ENCODE measurements around the gene PTPRD.

The PTPRD gene

GRCh38 chr9:8780386-8780785, 1832.4 kb downstream of the PTPRD start:
- DNase-seq (ENCODE audit: low read depth, low spot score): no peak

DNA sequence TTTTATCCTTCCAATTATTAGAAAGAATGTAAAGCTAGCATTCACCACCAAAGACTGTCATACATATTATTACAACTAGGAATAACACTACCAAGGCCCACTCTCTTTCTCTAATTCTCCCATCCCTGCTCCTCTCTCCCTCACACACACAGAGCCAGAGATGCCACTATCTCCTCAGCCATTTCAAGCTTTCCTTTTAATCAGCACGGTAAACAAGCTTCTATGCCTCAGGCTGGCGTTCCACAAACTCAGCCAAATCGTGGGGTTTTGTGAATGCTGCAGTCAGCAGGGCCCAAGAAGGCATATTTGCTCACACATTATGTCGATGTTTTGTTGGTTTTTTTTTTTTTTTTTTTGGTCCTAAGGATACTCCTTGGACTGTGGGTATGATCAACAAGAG, 1833.3 kb downstream of the PTPRD start:
- no peak for DNase-seq (ENCODE audit: low read depth, low spot score)

DNA sequence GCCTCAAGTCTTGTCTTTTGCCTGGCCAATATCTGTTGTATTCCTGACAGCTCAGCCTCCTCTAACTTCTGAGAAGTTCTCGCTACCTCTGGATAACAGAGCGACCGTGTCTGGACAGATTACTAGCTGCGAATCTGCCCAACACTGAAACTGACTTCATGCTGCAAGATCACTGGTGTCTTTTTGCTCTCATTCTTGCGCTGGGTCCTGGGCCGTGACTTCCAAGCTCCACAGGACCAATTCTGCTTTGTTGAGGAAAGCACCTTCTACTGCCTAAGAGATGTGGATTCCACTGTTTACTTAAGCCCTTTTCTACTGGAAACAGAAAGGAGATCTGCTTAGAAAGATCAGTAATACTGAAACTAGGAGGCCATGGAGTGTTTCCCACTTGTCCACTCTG, 1834.4 kb downstream of the PTPRD start:
- DNase-seq (ENCODE audit: low read depth, low spot score): no peak

- no peak for DNase-seq (ENCODE audit: low read depth, low spot score)
These were observed 1840.5 kb downstream of the PTPRD start for GRCh38 chr9:8772302-8772701.

GRCh38 chr9:8769153-8769552, 1843.6 kb downstream of the PTPRD start:
- DNase-seq (ENCODE audit: low read depth, low spot score): no peak

- DNase-seq (ENCODE audit: low read depth, low spot score): no peak
These were observed 1846.7 kb downstream of the PTPRD start for GRCh38 chr9:8766096-8766495.

DNA sequence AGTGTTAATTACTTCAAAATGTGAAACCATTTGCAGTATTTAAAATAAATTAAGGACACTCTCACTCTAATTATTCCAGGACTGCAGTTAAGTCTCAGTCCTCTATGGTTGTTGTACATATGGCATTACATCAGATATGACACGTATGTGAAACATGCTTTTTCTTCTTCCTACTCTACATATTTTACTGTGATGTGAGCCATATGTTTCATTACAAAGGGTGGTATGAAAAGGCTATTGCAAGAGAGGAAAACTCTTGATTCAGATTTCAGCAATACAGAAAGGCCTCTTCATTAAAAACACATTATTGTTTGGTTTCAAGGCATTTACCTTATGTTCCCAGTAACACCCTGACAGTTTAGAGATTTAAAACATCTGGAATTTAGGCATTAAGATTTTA, 1848.8 kb downstream of the PTPRD start:
- no peak for DNase-seq (ENCODE audit: low read depth, low spot score)

DNA sequence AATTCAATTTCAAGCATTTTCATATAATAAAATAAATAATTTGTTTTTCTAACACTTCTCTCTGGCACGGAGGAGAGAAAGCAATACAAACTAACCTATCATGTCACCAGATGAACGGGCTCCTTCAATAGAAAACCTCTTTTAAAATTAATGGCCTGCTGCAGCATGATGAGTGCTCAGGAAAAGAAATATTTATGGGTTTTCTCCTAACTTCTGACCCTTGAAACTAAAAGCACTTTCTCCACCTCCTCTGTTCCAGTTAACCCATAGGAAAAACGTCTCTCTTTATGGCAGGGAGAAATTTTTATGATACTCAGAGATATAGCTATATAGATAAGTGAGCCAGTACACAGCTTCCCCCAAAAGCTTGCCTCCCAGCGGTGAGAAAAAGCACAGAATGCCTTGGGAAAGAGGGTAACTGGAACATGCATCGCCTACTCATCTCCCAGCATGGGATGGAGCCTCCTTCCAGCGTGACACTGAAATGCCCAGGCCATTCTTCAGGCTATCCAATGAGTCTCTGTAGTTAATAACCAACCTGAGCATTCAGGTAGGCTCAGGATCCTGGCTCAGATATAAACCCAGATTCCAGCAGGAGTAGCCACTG, 1850.2 kb downstream of the PTPRD start:
- no peak for DNase-seq (ENCODE audit: low read depth, low spot score)

DNA sequence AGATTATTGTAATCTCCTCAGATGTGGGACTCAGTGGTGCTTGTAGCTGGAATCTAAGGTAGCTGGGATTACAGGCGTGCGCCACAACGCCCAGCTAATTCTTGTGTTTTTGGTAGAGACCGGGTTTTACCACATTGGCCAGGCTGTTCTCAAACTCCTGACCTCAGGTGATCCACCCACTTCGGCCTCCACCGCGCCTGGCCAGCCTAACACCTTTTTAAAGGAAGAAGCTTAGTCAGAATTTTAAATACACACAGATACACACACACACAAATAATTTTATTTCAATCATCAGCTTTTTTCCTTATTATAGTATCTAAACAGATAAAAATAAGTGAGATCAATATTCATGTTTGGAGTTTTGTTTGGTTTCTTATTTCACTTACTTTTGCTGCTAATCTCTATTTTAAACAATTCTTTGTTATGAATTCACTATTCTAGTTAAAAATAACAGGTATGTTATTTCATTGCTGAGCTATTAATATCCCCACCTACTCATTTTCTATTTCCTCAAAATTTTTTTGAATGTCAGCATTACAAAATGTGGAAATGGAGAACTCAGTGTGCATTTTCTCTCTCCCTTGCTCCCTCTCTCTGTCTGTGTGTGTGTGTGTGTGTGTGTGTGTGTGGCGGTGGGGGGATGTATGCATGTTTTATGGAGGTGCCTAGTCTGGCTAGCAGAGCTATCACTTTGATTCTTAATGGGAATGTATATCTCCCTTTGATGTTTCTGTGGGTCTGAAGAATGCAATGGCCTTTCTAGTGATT, 1852.6 kb downstream of the PTPRD start:
- no peak for DNase-seq (ENCODE audit: low read depth, low spot score)

DNA sequence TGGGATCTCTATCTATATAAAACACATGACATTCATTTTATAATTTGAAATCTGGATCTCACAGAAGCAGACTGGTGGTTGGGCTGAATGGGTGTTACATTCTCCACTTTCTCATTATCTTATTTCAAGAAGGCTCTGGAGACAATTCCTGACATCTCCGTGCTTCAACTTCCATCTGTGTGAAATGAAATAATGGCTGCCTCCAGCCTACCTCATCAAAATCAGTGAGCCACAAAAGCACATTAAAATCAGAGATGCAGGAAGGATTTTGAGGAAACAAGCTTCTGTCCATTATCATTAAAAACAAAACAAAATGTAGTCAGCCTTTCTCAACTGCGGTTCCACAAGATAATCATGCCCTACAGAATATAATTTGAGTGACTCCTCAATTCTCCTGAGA, 1854.9 kb downstream of the PTPRD start:
- DNase-seq (ENCODE audit: low read depth, low spot score): no peak

- DNase-seq (ENCODE audit: low read depth, low spot score): no peak
These were observed 1858.1 kb downstream of the PTPRD start for GRCh38 chr9:8754751-8755150.

- peak; percentile 7 for DNase-seq (ENCODE audit: low read depth, low spot score)
These were observed 1861.3 kb downstream of the PTPRD start for GRCh38 chr9:8751406-8751930.

DNA sequence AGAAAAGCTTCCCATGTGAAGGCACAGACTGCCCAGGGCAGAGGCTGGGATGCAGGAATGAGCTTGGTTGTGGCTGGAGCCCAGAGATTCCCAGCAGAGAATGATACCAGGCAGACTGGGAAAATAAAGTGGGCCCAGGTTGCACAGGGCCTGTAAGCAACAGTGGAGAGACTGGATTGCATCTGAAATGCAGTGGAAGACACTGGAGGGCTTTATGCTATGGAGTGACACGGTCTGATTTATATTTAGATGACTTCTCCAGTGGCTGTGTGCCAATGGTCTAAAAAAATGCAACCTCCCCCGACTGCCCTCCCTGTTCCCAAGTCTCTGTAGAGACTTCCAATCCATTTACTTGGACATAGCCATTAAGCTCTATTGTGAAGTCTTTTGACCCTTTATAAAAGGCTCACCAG, 1862.2 kb downstream of the PTPRD start:
- peak; percentile 38 for DNase-seq (ENCODE audit: low read depth, low spot score)

DNA sequence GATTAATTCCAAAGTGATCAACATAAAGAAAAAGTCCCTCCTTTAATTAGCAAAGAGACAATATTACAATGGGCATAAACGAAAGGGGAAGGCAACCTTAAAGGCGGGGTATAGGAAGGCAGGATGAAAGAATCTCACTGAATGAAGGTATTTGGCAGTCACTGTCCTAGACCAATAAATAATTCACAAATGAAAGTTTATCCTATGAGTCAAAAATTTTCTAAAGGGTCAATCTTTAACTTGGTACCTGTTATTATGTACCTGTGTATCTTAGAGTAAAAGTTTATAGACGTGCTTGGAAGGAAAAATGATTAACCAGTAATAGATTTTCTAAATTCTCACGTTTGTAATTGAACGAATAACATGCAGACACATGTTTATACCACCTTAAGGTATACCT, 1867.5 kb downstream of the PTPRD start:
- no peak for DNase-seq (ENCODE audit: low read depth, low spot score)

DNA sequence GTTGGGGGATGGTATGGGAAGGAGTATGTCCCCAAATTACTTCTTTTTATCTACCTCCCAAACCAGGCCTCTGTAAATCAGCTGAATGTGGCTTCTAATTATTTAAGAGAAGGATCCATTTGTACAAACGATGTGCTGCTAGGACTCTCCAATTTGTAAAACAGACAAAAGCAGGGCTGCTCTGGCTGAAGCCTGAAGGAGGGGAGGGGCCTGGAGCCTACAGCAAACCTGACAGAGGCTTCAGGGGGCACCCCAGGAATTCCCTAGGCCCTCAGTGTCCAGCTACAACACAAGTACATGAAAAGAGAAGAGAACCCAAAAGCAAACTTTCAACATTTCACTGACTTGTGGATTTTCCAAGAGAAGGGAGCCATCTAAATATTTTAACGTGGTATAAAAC, 1873.9 kb downstream of the PTPRD start:
- no peak for DNase-seq (ENCODE audit: low read depth, low spot score)

- DNase-seq (ENCODE audit: low read depth, low spot score): no peak
These were observed 1876.0 kb downstream of the PTPRD start for GRCh38 chr9:8736805-8737204.

DNA sequence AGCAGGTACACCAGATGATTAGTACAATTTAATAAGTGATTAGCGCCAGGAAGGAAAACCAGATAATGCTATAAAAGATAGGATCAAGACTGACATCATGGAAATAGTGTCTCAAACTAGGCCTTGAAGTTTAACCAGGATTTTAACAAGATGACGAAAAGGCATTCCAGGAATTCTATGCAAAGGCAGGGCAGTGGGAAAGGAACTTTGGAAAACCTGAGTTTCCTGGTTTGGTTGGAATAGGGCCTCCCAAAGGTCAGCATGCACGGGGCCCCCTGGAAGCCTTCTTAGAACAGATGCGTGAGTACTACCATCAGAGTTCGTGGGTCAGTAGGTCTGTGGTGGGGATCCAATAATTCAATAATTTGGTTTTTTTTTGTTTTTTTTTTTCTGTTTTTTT, 1878.0 kb downstream of the PTPRD start:
- DNase-seq (ENCODE audit: low read depth, low spot score): peak; percentile 73

DNA sequence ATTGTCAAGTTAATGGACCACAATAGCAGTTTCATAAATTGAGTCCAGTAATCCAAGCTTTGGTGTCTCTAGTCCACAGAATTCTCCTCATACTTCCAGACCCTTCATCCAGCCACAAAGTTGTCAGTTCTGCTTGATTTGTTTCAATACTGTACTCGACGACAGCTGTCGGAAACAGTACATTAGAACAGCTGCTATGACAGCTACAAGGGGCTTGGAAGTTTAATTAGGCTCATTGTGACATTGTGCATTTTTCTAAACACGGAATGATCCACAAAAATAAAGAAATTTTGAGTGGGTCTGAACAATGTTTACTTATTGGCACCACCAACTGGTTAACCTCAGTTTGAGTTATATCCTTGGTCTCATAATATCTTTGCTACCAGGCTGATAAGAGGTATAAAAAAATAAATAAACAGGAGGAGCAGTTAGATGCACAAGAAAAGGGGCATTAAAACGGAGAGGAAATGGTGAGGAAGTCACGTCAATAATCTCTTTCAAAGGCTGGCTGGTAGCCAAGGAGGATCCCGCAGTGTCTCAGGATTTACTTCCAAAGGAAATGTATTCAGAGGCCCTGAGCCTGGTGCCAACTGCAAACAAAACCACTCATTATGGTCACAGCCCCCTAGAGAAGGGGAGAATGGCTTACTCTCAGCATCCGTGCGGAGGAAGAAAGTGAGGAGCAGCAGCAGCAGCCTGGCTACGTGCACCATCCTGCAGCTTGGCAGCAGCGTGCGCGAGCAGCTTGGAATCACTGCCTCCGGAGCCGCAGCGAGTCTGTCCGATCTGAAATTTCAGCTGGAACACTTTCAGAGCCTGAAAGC, 1879.5 kb downstream of the PTPRD start:
- peak; percentile 78 for DNase-seq (ENCODE audit: low read depth, low spot score)

DNA sequence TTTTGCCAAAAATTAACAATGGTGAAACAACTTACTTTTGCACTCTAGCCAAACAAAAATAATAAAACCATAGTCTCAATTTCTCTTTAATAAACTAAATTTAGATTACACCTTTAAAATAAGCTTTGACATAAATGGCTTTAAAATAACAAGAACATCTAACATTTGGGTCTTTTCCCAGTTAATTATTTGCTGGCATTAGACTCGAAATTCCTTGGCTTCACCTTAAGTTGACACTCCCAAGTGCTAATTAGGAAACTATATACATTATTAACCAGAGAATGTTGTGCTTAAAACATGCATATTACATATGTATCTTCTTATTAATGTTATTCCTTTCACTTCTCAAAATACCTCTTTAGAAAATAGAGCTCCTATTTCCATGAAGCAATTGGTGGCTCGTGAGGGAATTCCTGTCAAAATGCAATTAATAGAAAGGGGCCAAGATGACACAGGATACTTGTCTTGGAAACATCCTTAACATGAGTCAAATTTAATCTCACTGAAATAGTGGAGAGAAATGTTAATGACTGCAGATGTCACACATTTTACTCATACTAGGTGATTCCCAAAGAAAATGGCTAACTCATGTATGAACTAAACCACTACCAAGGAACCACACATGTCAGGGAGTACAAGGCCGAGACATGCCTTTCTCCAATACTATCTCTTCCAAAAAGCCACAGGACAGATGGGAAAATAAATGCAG, 1880.3 kb downstream of the PTPRD start:
- peak; percentile 21 for DNase-seq (ENCODE audit: low read depth, low spot score)

GRCh38 chr9:8730618-8731017, 1882.2 kb downstream of the PTPRD start:
- DNase-seq (ENCODE audit: low read depth, low spot score): peak; percentile 19

DNA sequence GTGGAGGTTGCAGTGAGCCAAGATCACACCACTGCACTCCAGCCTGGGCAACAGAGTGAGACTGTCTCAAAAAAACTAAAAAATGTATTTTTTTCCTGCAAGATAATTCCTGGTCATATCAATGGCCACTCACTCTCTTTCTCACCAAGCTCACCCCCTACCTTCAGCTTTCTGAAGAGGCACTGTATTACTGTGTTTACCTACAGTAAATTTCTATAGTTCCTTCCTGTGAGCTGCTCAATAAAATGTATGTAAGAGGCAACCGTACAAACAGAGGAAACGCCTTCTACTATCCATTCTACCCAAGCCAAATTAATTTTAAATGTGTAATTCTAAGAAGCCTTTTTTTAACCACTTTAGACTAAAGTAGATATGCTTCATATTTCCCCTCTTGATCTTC, 1883.9 kb downstream of the PTPRD start:
- no peak for DNase-seq (ENCODE audit: low read depth, low spot score)

- DNase-seq (ENCODE audit: low read depth, low spot score): peak; percentile 45
These were observed 1885.6 kb downstream of the PTPRD start for GRCh38 chr9:8727191-8727590.

All from astrocyte of the hippocampus (primary cell).